H1 (cell line): ENCODE data around the gene SLC41A2. TPM values are rescaled to one million over a fixed set of nuclear protein-coding genes. Genes with fewer than 3 reads are reported as not detected.

Source experiments
- ASH2L ChIP-seq: fragments of 200-600, 300-600 bp; sonication (generic); IDR thresholded peaks from one replicate; pipeline ENCODE4 v1.7.1; 2017; ENCODE audit warnings: low read length
- CTBP2 ChIP-seq: IDR thresholded peaks from 2 replicates; pipeline ENCODE4 v1.7.0; 2011; ENCODE audit warnings: borderline replicate concordance, mild to moderate bottlenecking, moderate library complexity, mixed read lengths, low read length; ENCODE audit not compliant: insufficient read depth, insufficient read length
- GABPA ChIP-seq: IDR thresholded peaks from 2 replicates; pipeline ENCODE4 v1.6.1; 2011; ENCODE audit warnings: mild to moderate bottlenecking, low read length, moderate library complexity, borderline replicate concordance; ENCODE audit not compliant: insufficient read depth
- POLR2AphosphoS5 ChIP-seq: IDR thresholded peaks from 2 replicates; pipeline ENCODE4 v1.6.1; 2011; ENCODE audit warnings: low read depth, low read length
- polyA plus RNA-seq, 7 experiments: library from polyadenylated mRNA; depleted of rRNA in 3 of 7; stranded (reverse) in 5 of 7; unstranded in 2 of 7; fragments of >200 nt in 5 of 7; fragments of 200-250 nt in 2 of 7; gene quantifications; 1 replicate in 5 of 7; 2 replicates in 1 of 7; 4 replicates in 1 of 7; pipeline versions ENCODE4 v1.2.1 to v1.2.3, GENCODE V29; 2011 to 2013; ENCODE audit warnings: missing spikeins in 2 of 7, mixed read lengths in 2 of 7
- total RNA-seq: library from RNA; stranded (reverse); fragmentation: NEBNext Ultra II Directional; extraction: Animal tissue kit (Norgen Biotek cat#: 25700); gene quantifications from 2 replicates; pipeline ENCODE4 v1.2.1, GENCODE V29; 2021
- TF ChIP-seq, protein P1 (sequence below): IDR thresholded peaks from 2 replicates; pipeline ENCODE4 v1.6.1; 2012; ENCODE audit warnings: inconsistent platforms

The SLC41A2 gene
- total and polyA plus RNA-seq, 2 of the 8 experiments (the other 6 are each of a cell fraction or from before 2014, with no cell fraction given) = 0.79 to 3.0 TPM

DNA sequence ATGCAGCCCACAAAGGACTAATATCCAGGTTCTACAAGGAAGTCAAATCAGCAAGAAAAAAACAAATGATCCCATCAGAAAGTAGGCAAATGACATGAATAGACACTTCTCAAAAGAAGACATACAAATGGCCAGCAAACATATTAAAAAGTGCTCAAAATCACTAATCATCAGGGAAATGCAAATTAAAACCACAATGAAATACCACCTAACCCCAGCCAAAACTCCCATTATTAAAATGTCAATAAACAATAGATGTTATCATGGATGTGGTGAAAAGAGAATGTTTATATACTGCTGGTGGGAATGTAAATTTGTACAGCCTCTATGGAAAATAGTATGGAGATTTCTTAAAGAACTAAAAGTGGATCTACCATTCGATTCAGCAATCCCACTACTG lies 25.0 kb downstream of the SLC41A2 start (continued):
- TF ChIP-seq, protein P1, sequence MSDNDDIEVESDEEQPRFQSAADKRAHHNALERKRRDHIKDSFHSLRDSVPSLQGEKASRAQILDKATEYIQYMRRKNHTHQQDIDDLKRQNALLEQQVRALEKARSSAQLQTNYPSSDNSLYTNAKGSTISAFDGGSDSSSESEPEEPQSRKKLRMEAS = no peak
- TF ChIP-seq GABPA (no peak), ASH2L (no peak), POLR2AphosphoS5 (no peak), CTBP2 (no peak)
